GM12865 (cell line): ENCODE results near the gene GADD45GIP1.

Experiments
- DNase-seq: peaks from one replicate; pipeline ENCODE4 v3.0.0; 2010; ENCODE audit warnings: low read depth
- H3K4me3 ChIP-seq: 2 replicates; pipeline ENCODE4 v1.5.1; 2011; ENCODE audit warnings: mild to moderate bottlenecking, low read depth, low read length, control low read depth
- CTCF ChIP-seq: IDR thresholded peaks from 2 replicates; pipeline ENCODE4 v1.5.1; 2011; ENCODE audit warnings: low read length, control low read depth, low read depth, inconsistent platforms; ENCODE audit not compliant: insufficient read depth; ENCODE audit errors: missing control alignments

Gene GADD45GIP1

DNA sequence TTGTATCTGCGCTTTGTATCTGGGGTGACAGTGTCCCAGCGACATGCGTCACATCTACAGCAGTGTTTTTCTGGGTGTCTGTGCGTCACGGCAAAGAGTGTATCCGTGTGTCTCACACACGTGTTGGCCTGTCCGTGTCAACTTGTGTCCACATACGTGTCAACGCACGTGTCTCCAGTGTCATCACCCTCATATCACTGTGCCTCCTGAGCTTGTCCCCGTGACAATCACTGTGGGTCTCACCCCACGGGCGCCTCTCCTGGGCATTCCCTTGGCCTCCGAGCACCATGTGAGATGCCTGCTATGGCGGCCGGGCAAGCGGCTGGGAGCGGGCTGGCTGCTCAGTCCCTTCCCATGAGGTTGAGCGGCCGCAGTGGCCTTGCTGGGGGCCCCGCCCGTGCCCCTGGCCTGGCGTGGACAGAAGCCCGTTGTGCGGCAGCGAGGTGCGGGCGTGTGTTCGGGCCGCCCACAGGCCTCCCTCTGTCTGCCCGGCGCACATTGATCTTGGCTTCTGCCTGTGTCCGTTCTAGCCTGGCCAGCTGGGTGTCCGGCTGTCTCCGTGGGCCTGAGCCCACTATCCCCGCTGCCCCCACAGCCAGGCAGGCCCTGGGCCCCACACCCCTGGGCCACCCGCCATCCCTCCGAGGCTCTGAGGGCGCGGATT is 44.6 kb upstream of the GADD45GIP1 start:
- DNase-seq: no peak
- no peak overlapping the region for H3K4me3 ChIP-seq
- TF ChIP-seq CTCF: no peak

- no peak for DNase-seq
- no peak for TF ChIP-seq CTCF
- no peak overlapping the region for H3K4me3 ChIP-seq
Observed at GRCh38 chr19:13001166-13001501, 44.1 kb upstream of the GADD45GIP1 start.

DNA sequence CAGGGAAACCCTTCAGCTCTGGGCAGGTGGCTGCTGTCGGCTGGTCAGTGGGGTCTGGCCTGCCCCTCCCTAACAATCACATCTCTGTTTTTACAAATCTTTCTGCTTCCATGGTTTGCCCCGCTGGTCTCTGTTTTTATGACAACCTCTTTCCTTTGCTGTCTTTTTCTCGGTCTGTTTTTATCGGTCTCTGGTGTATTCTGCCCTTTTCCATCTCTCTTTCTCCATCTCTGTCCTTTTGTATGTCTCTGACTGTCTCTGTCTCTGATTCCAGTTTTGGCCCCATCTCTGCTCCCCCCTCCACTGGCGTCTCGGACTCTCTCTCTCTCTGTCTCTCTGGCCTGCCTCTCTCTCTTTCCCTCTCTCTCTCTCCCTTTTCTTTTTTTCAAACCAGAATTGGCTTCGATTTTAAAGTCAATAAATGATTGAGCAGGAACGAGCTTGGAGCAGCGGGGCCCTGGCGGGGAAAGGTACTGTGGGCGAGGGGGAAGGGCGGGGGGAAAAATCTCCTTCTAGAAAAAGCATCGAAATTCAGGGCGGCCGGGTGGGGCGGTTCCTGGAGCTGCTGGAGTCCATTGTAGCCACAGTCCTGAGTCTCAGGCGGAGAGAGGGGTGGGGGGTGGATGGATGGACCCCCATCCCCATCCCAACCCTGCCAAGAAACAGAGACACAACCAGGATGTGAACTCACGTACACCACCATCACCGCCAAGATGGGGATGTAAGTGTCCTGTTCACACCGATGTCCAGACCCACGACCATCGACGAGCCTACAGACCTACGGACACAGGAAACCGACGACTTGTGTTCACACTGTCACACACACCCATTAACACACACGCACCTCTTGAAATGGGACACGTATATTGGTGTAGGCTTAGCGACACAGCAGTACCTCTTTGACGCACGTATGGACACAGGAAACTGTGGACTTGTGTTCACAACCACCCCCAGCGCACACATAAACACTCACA is 41.2 kb upstream of the GADD45GIP1 start:
- TF ChIP-seq CTCF: no peak
- no peak for DNase-seq
- no peak overlapping the region for H3K4me3 ChIP-seq

DNA sequence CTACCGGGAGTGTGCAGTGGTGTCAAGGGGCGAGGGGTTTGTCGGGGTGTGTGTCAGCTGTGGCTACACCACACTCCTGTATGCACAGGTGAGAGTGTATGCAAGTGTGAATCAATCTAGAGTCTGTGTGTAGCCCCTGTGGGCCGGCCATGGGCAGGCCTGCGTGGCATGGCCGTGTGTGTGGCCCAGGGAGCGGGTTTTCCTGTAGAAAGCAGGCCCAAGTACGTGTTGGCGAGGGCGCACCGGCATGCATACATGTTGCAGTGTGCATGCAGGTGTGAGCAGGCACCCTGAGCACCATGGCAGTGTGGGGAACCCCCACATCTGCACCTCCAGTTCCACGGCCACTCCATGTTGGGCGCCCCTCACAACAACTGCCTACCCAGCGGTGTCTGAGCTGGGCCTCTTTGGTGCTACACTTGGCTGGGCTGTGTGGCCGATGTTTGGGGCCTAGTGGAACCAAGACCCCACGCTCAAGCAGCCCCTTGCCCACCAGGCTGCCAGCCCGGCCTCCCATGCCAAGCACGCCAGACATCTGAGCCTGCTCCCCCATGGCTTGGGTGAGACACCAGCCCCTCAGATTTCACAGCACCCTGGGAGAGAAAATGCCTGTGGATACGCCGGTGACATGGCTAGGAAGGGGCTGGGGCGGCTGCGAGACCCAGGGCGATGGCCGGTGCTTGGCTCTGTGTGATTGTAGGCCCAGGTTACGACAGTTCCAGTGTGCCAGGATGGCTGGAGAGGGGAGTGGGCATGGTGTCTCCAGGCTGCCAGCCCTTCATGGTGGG is 40.4 kb upstream of the GADD45GIP1 start:
- H3K4me3 ChIP-seq: no peak overlapping the region
- TF ChIP-seq CTCF: no peak
- DNase-seq: no peak

GRCh38 chr19:12996406-12997094 is 39.5 kb upstream of the GADD45GIP1 start:
- no peak for TF ChIP-seq CTCF
- no peak for DNase-seq
- no peak overlapping the region for H3K4me3 ChIP-seq
